OCI-LY1 (cell line): ENCODE results near the gene LAMTOR4.
A peak's percentile ranks its signal among the peaks of the same experiment; 100 is the strongest.
"Not testable (repeated sequence)": the region's sequence is repeated elsewhere in the genome, so short reads cannot be mapped to it uniquely, and the experiment has no call there.

ENCODE experiments used
- H2AFZ ChIP-seq: fragments of 200-600 bp; sonication (generic), shearing (Covaris generic); 2 replicates; pipeline ENCODE4 v1.6.0; 2014; ENCODE audit warnings: antibody characterized with exemption, mild to moderate bottlenecking, low read length
- H3F3A ChIP-seq: fragments of 200-600 bp; sonication (generic), shearing (Covaris generic); 2 replicates; pipeline ENCODE4 v1.6.0; 2014; ENCODE audit warnings: mild to moderate bottlenecking, antibody characterized with exemption, low read length, moderate library complexity; ENCODE audit not compliant: insufficient read depth
- H3K27ac ChIP-seq: fragments of 200-600 bp; sonication (generic); 2 replicates; pipeline ENCODE4 v1.5.1; 2014; ENCODE audit warnings: low read length, mixed run types, mild to moderate bottlenecking, low read depth; ENCODE audit not compliant: poor library complexity, severe bottlenecking
- H3K27me3 ChIP-seq: fragments of 200-600 bp; sonication (generic); 2 replicates; pipeline ENCODE4 v1.6.0; 2014; ENCODE audit warnings: antibody characterized with exemption, mild to moderate bottlenecking, low read length, moderate library complexity; ENCODE audit not compliant: insufficient read depth
- H3K36me3 ChIP-seq: fragments of 200-600 bp; sonication (generic); 2 replicates; pipeline ENCODE4 v1.6.1; 2014; ENCODE audit warnings: mild to moderate bottlenecking, antibody characterized with exemption, low read length, moderate library complexity, mixed read lengths; ENCODE audit not compliant: insufficient read depth
- H3K4me1 ChIP-seq: fragments of 200-600 bp; sonication (generic); 2 replicates; pipeline ENCODE4 v1.5.1; 2014; ENCODE audit warnings: mild to moderate bottlenecking, low read length, moderate library complexity; ENCODE audit not compliant: insufficient read depth, severe bottlenecking
- H3K4me2 ChIP-seq: fragments of 200-600 bp; sonication (generic), shearing (Covaris generic); 2 replicates; pipeline ENCODE4 v1.6.1; 2014; ENCODE audit warnings: low read length
- H3K4me3 ChIP-seq: fragments of 200-600 bp; sonication (generic); 2 replicates; pipeline ENCODE4 v1.5.1; 2014; ENCODE audit warnings: low read length, low read depth, mild to moderate bottlenecking, mixed read lengths; ENCODE audit not compliant: poor library complexity, severe bottlenecking
- H3K79me2 ChIP-seq: fragments of 200-600 bp; shearing (Covaris generic); 2 replicates; pipeline ENCODE4 v1.6.1; 2016; ENCODE audit warnings: mixed run types, low read length, mixed read lengths; ENCODE audit not compliant: insufficient read depth
- H3K9ac ChIP-seq: fragments of 200-600 bp; sonication (generic), shearing (Covaris generic); 2 replicates; pipeline ENCODE4 v1.6.1; 2014; ENCODE audit warnings: mild to moderate bottlenecking, low read length, mixed read lengths
- H3K9me2 ChIP-seq: fragments of 200-600 bp; sonication (generic), shearing (Covaris generic); 2 replicates; pipeline ENCODE4 v1.6.1; 2014; ENCODE audit warnings: low read depth, mild to moderate bottlenecking, low read length, mixed read lengths
- H3K9me3 ChIP-seq: fragments of 200-600 bp; shearing (Covaris generic); 2 replicates; pipeline ENCODE4 v1.6.1; 2014; ENCODE audit warnings: low read length, mixed read lengths
- H4K20me1 ChIP-seq: fragments of 200-600 bp; sonication (generic), shearing (Covaris generic); 2 replicates; pipeline ENCODE4 v1.6.0; 2016; ENCODE audit warnings: mild to moderate bottlenecking, low read length; ENCODE audit not compliant: insufficient read depth
- CTCF ChIP-seq: fragments of 200-600 bp; sonication (generic), shearing (Covaris generic); IDR thresholded peaks from 2 replicates; pipeline ENCODE4 v1.5.1; 2017; ENCODE audit warnings: mild to moderate bottlenecking, antibody characterized with exemption, low read length, moderate library complexity, mixed read lengths
- EZH2 ChIP-seq: fragments of 200-600 bp; sonication (generic), shearing (Covaris generic); IDR thresholded peaks from 2 replicates; pipeline ENCODE4 v1.8.0; 2017; ENCODE audit warnings: borderline replicate concordance, mixed run types, mild to moderate bottlenecking, antibody characterized with exemption, low read length, moderate library complexity, mixed read lengths

The LAMTOR4 gene

DNA sequence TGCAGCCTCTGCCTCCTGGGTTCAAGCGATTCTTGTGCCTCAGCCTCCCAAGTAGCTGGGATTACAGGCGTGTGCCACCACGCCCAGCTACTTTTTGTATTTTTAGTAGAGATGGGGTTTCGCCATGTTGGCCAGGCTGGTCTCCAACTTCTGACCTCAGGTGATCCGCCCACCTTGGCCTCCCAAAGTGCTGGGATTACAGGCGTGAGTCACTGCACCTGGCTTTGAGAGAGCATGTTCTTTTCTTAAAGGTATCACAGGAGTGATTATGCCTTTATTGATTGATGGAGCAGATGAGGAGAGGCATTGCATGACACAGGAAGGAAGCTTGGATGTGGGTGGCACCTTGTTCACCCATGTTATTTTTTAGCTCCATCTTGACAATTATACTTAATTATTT is 34.4 kb downstream of the LAMTOR4 start:
- H3K9ac ChIP-seq, H3K4me2 ChIP-seq: not testable (repeated sequence)

DNA sequence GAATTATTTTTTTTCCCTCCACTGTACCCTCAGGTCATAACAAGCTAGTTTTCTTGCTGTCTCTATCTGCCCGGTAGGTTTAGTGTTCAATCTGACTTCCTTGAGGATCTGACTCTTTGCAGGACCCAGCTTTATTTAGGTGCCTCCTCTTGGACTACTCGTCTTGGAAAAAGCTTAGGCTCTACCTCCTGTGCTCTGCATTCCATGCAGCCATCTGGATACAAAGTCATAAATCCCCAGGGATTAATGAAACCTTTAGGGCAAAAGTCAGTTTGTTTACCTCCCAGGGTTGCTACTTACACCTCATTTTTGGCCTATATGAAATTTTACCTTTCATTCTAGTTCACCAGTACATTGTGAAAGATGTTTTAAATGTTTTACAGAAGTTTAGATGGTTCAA is 37.0 kb downstream of the LAMTOR4 start:
- no peak overlapping the region for H3K4me3 ChIP-seq
- no peaks in the 10 kb centered on the region for H3K9me3 ChIP-seq
- H3K27ac ChIP-seq, result no peak overlapping the region
- no peaks in the 10 kb centered on the region for H3K79me2 ChIP-seq
- no peaks in the 10 kb centered on the region for H3F3A ChIP-seq
- H3K27me3 ChIP-seq, result no peaks in the 10 kb centered on the region
- H3K36me3 ChIP-seq, result no peaks in the 10 kb centered on the region
- no peak for TF ChIP-seq EZH2
- no peak for TF ChIP-seq CTCF
- no peak overlapping the region for H3K9ac ChIP-seq
- no peak overlapping the region for H2AFZ ChIP-seq
- H4K20me1 ChIP-seq, result no peaks in the 10 kb centered on the region
- no peak overlapping the region for H3K4me2 ChIP-seq
- peaks cover 44% of the 10 kb centered on the region for H3K4me1 ChIP-seq
- H3K9me2 ChIP-seq, result no peaks in the 10 kb centered on the region

More for the DNA sequence above, 34.4 kb downstream of the LAMTOR4 start:
- H3F3A ChIP-seq, H3K4me3 ChIP-seq, H3K9me3 ChIP-seq, H3K27me3 ChIP-seq, H4K20me1 ChIP-seq, H3K79me2 ChIP-seq, H3K36me3 ChIP-seq, H2AFZ ChIP-seq, H3K9me2 ChIP-seq: not testable (repeated sequence)
- Histone ChIP-seq H3K27ac (peak overlapping the region; percentile 59), H3K4me1 (peaks cover 39% of the 10 kb centered on the region)

DNA sequence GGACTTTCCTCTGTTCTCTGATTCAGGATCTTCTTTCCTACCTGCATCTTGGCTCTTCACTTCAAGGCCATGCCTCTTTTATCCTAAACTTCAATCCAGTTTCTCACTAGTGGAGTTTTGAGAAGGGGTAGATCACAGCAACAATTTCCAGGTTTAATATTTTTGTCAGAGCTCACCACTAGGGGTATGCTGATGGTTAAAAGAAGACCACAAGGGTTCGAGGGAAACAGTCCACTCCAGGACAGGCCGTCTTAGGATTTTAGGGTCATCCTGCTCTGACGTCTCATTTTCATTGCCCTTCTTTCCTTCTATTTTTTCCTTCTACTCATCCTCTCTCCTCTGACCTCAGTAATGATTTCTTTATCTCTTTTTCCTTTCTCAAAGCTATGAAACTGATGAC is 40.3 kb downstream of the LAMTOR4 start:
- H3F3A ChIP-seq, result no peaks in the 10 kb centered on the region
- peak overlapping the region; percentile 9; the same call in 1 of the 2 replicates for H3K9ac ChIP-seq
- H3K4me3 ChIP-seq, result no peak overlapping the region
- TF ChIP-seq CTCF, result peak; percentile 53; the same call in 1 of the 2 replicates
- TF ChIP-seq EZH2, result no peak
- peaks cover 52% of the 10 kb centered on the region for H3K4me1 ChIP-seq
- H3K36me3 ChIP-seq, result no peaks in the 10 kb centered on the region
- H2AFZ ChIP-seq, result no peak overlapping the region
- H4K20me1 ChIP-seq, result no peaks in the 10 kb centered on the region
- peak overlapping the region; percentile 93 for H3K27ac ChIP-seq
- no peak overlapping the region for H3K4me2 ChIP-seq
- no peaks in the 10 kb centered on the region for H3K9me3 ChIP-seq
- H3K27me3 ChIP-seq, result no peaks in the 10 kb centered on the region
- no peaks in the 10 kb centered on the region for H3K79me2 ChIP-seq
- no peaks in the 10 kb centered on the region for H3K9me2 ChIP-seq

GRCh38 chr7:100190048-100190711 is 41.5 kb downstream of the LAMTOR4 start:
- Histone ChIP-seq H3F3A (peaks cover 6% of the 10 kb centered on the region; the same call in 1 of the 2 replicates), H3K27ac (peak overlapping the region; percentile 93), H4K20me1 (no peaks in the 10 kb centered on the region), H3K9me3 (no peaks in the 10 kb centered on the region), H3K4me2 (peak overlapping the region; percentile 29; the same call in 1 of the 2 replicates), H3K79me2 (no peaks in the 10 kb centered on the region), H3K27me3 (no peaks in the 10 kb centered on the region), H3K36me3 (no peaks in the 10 kb centered on the region), H3K9ac (peak overlapping the region; percentile 38; the same call in 1 of the 2 replicates), H2AFZ (no peak overlapping the region), H3K9me2 (no peaks in the 10 kb centered on the region), H3K4me1 (peaks cover 53% of the 10 kb centered on the region), H3K4me3 (no peak overlapping the region)
- TF ChIP-seq CTCF (peak; percentile 76), EZH2 (no peak)
